A549 (cell line): ENCODE measurements around the gene EIF6. TPM values are rescaled to one million over a fixed set of nuclear protein-coding genes. Genes with fewer than 3 reads are reported as not detected.
A peak's percentile ranks its signal among the peaks of the same experiment; 100 is the strongest.

Source experiments
- ATAC-seq, 2 experiments: fragments of 200-7000 bp in 1 of 2; fragments of >200 bp in 1 of 2; cut with Nextera tagmentation in 1 of 2; cut with Tn5 transposase in 1 of 2; 3 replicates each; pipeline versions ENCODE4 v1.8.0 to v1.9.1; 2018 to 2020; ENCODE audit warnings: mild to moderate bottlenecking in 1 of 2, moderate library complexity in 1 of 2
- CTCF ChIA-PET: fragments of 300-600 bp; sonication (Branson Sonifier 250); formaldehyde crosslinking; extraction: SDS; loops from one replicate; lab custom pipeline; 2021; ENCODE audit warnings: antibody characterized with exemption, inconsistent platforms; lab: Yijun Ruan, JAX
- POLR2A ChIA-PET: fragments of 350-600 bp; formaldehyde crosslinking; extraction: SDS; loops from one replicate; lab custom pipeline; 2021; ENCODE audit warnings: antibody characterized with exemption, inconsistent platforms; lab: Yijun Ruan, JAX
- DNase-seq, 2 experiments: peaks; one replicate each; pipeline versions ENCODE4 v3.0.0 to v3.0.0-alpha.2; 2011 to 2016; ENCODE audit warnings: low read depth in 1 of 2, low spot score in 1 of 2
- FAIRE-seq: peaks from 2 replicates; lab custom pipeline; 2011; peaks lifted over from hg19 to GRCh38; lab: Jason Lieb, UNC
- H3K27ac ChIP-seq, 2 experiments: fragments of >200 bp; sonication (Bioruptor Twin); formaldehyde crosslinking; 3 replicates each; pipeline ENCODE4 v1.5.1; 2016 to 2017
- H3K4me1 ChIP-seq: fragments of >200 bp; sonication (Bioruptor Twin); formaldehyde crosslinking; 3 replicates; pipeline ENCODE4 v1.6.1; 2016
- H3K4me2 ChIP-seq: fragments of >200 bp; sonication (Bioruptor Twin); formaldehyde crosslinking; 3 replicates; pipeline ENCODE4 v1.6.1; 2016
- H3K4me3 ChIP-seq: fragments of >200 bp; sonication (Bioruptor Twin); formaldehyde crosslinking; 3 replicates; pipeline ENCODE4 v1.5.1; 2016
- H3K9me3 ChIP-seq: fragments of >200 bp; sonication (Bioruptor Twin); formaldehyde crosslinking; 3 replicates; pipeline ENCODE4 v1.6.1; 2016
- CHD4 ChIP-seq: fragments of 200-600 bp; sonication (generic); IDR thresholded peaks from 2 replicates; pipeline ENCODE4 v1.6.1; 2016; ENCODE audit warnings: antibody characterized with exemption, mild to moderate bottlenecking, borderline replicate concordance
- EHF ChIP-seq: fragments of 250-450 bp; sonication (Bioruptor Pico); IDR thresholded peaks from 2 replicates; pipeline ENCODE4 v1.5.0; 2020; ENCODE audit warnings: mild to moderate bottlenecking
- EP300 ChIP-seq, 2 experiments: fragments of >200 bp; sonication (Bioruptor Twin); formaldehyde crosslinking; IDR thresholded peaks; 2 replicates in 1 of 2; 3 replicates in 1 of 2; pipeline ENCODE4 v1.6.1; 2016 to 2017
- ESRRA ChIP-seq: fragments of 150-350 bp; IDR thresholded peaks from 2 replicates; pipeline ENCODE4 v1.6.1; 2014; ENCODE audit warnings: mild to moderate bottlenecking, low read length, borderline replicate concordance
- FOSB ChIP-seq: fragments of 250-450 bp; sonication (Bioruptor Pico); IDR thresholded peaks from 2 replicates; pipeline ENCODE4 v1.5.0; 2020; ENCODE audit warnings: mild to moderate bottlenecking, moderate library complexity
- FOXS1 ChIP-seq: fragments of 250-450 bp; sonication (Bioruptor Pico); IDR thresholded peaks from 2 replicates; pipeline ENCODE4 v1.5.0; 2020; ENCODE audit warnings: mild to moderate bottlenecking, moderate library complexity
- HDAC2 ChIP-seq: fragments of 200-600 bp; sonication (generic); IDR thresholded peaks from 2 replicates; pipeline ENCODE4 v1.6.1; 2016
- JUN ChIP-seq, 2 experiments: fragments of >200 bp; sonication (Bioruptor Twin); formaldehyde crosslinking; IDR thresholded peaks; 2 replicates in 1 of 2; 3 replicates in 1 of 2; pipeline ENCODE4 v1.6.1; 2016 to 2017
- JUNB ChIP-seq: fragments of >200 bp; sonication (Bioruptor Twin); formaldehyde crosslinking; IDR thresholded peaks from 2 replicates; pipeline ENCODE4 v1.6.1; 2016
- MAFK ChIP-seq: fragments of 450-650 bp; IDR thresholded peaks from 2 replicates; pipeline ENCODE4 v1.6.1; 2014; ENCODE audit not compliant: partially characterized antibody
- NR3C1 ChIP-seq: fragments of >200 bp; sonication (Bioruptor Twin); formaldehyde crosslinking; IDR thresholded peaks from 3 replicates; pipeline ENCODE4 v1.6.1; 2017
- POLR2AphosphoS2 ChIP-seq: conservative IDR thresholded peaks from 2 replicates; pipeline ENCODE4 v1.6.1; 2012; ENCODE audit warnings: low read length, improper control_type of control experiment, inconsistent platforms
- RAD21 ChIP-seq, 2 experiments: fragments of >200 bp in 1 of 2; sonication (Bioruptor Twin) in 1 of 2; formaldehyde crosslinking in 1 of 2; IDR thresholded peaks in 1 of 2; conservative IDR thresholded peaks in 1 of 2; 2 replicates in 1 of 2; 3 replicates in 1 of 2; pipeline ENCODE4 v1.6.1; 2012 to 2018; ENCODE audit warnings: inconsistent platforms in 1 of 2
- RCOR1 ChIP-seq: fragments of 150-350 bp; IDR thresholded peaks from 2 replicates; pipeline ENCODE4 v1.6.1; 2014; ENCODE audit warnings: antibody characterized with exemption, low read length, low read depth
- RNF2 ChIP-seq: fragments of 200-600 bp; sonication (generic); IDR thresholded peaks from 2 replicates; pipeline ENCODE4 v1.6.1; 2016; ENCODE audit warnings: low read depth, mild to moderate bottlenecking, antibody characterized with exemption, moderate library complexity, borderline replicate concordance
- SMC3 ChIP-seq: fragments of >200 bp; sonication (Bioruptor Twin); formaldehyde crosslinking; IDR thresholded peaks from 3 replicates; pipeline ENCODE4 v1.6.1; 2018; ENCODE audit warnings: inconsistent platforms
- TFCP2L1 ChIP-seq: fragments of 250-450 bp; sonication (Bioruptor Pico); IDR thresholded peaks from 2 replicates; pipeline ENCODE4 v1.5.0; 2021; ENCODE audit warnings: mild to moderate bottlenecking
- TP53 ChIP-seq: fragments of 250-450 bp; sonication (Bioruptor Pico); IDR thresholded peaks from 2 replicates; pipeline ENCODE4 v1.5.0; 2021; ENCODE audit warnings: mild to moderate bottlenecking, moderate library complexity
- WGBS: methylation state at CpG from one replicate; pipeline ENCODE4 v1.1.6; 2017; ENCODE audit errors: missing lambda C conversion rate; 5-methylcytosine and 5-hydroxymethylcytosine counted together
- polyA plus RNA-seq, 4 experiments: library from polyadenylated mRNA; depleted of rRNA in 3 of 4; stranded (reverse); fragments of >200 nt; fragmentation: RNase III in 1 of 4; extraction: RNeasy Plus Mini Kit Qiagen cat#74134 plus additional on column Dnase treatment in 1 of 4; gene quantifications; 2 replicates in 3 of 4; 3 replicates in 1 of 4; pipeline ENCODE4 v1.2.3, GENCODE V29; 2011 to 2017
- TF ChIP-seq, protein P1 (sequence below): fragments of 450-650 bp; IDR thresholded peaks from 2 replicates; pipeline ENCODE4 v1.6.1; 2014; ENCODE audit warnings: antibody characterized with exemption

The EIF6 gene
- polyA plus RNA-seq, 2 of the 4 experiments (the other 2 are of a cell fraction) = 184 to 294 TPM

DNA sequence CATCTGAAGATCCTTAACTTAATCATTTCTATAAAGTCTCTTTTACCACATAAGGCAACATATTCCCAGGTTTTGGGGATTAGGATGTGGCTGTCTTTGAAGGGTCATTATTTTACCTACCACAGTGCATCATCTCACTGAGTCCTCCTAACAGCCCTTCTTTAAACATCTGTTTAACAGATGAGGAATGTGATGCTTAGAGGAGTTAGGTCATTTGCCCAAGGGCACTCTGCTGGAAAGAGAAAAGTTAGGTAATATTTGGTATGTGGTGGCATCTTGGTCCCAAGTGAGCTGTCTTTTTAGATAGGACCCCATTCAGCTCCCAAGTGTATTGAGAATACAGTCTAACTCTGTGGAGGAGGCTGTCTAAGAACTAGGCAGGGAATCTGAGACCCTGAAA is 47.1 kb downstream of the EIF6 start:
- Histone ChIP-seq H3K4me2 (peak overlapping the region; percentile 2; the same call in 1 of the 3 replicates), H3K9me3 (no peaks in the 10 kb centered on the region), H3K4me1 (peaks cover 38% of the 10 kb centered on the region), H3K4me3 (no peak overlapping the region), H3K27ac (peak overlapping the region in 1 of 2 experiments; percentile 48; a peak in 3 of 6 replicates)
- no peak for FAIRE-seq
- no peak for ATAC-seq
- no peak for DNase-seq
- CTCF ChIA-PET = interaction anchor here (1.0 to 4.0 kb wide), 5 partner anchors 9 to 92 kb away, joined by 3 to 17 read pairs (median 7); partner anchors contain the start of gene MMP24
- POLR2A ChIA-PET = no interaction called here
- no peak for TF ChIP-seq EP300 (IDR thresholded peaks at IDR 0.05)
- no peak for TF ChIP-seq POLR2AphosphoS2

DNA sequence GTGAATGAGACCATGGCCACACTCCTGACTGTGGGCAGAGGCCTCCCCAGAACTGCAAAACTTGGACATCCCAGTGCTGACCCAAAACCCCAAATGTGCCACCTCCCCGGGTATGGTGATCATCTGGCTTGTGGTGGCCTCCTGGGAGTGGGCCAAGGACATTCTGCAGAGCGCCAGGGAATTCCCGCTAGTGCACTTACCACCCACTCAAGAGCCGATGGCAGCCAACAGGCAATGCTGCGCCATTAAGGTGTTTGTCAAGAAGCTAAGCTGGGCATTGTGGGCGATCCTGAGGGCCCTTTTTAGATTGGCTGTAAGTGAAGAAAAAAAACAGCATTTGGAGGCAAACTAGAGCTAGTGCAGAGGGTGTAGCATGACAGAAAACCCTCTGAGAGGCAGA is 48.7 kb downstream of the EIF6 start:
- Histone ChIP-seq H3K4me1 (peaks cover 36% of the 10 kb centered on the region), H3K27ac (no peak overlapping the region), H3K4me3 (no peak overlapping the region), H3K4me2 (no peak overlapping the region), H3K9me3 (no peaks in the 10 kb centered on the region)
- TF ChIP-seq JUN (IDR thresholded peaks at IDR 0.05) (no peak), ESRRA (no peak), EHF (CRISPR knock-in tag) (no peak), NR3C1 (no peak), JUNB (no peak), TP53 (CRISPR knock-in tag) (no peak), TFCP2L1 (CRISPR knock-in tag) (no peak), FOSB (CRISPR knock-in tag) (no peak), CHD4 (no peak), MAFK (no peak), RCOR1 (no peak)
- ChIA-PET POLR2A (no interaction called here), CTCF (no interaction called here)
- WGBS = 98% methylated on average over 5 of the region's 6 CpGs
- FAIRE-seq (no peak), DNase-seq (no peak), ATAC-seq (no peak)

DNA sequence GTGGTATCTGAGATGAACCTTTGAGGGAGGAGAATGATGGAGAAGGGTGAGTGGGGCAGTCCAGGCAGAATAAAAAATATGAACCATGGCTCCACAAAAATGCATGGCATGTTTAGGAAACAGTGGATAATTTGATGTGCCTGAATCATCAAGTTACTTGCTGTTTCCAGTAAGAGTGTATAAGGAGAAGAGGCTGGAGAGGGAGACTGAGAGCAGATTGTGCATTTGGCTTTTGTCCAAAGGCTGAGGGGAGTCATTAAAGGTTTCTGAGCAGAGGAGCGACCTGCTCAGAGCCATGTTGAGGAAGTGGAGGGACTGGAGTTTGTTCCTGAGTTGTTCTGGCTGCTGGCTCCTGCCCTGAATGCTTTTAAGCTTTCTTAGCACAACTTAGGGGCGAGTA is 52.0 kb downstream of the EIF6 start:
- Histone ChIP-seq H3K4me3 (no peak overlapping the region), H3K27ac (peak overlapping the region in 1 of 2 experiments; percentile 53; a peak in 3 of 6 replicates), H3K9me3 (no peaks in the 10 kb centered on the region), H3K4me1 (peaks cover 20% of the 10 kb centered on the region), H3K4me2 (peak overlapping the region; percentile 7; the same call in 1 of the 3 replicates)
- DNase-seq (no peak), ATAC-seq (no peak), FAIRE-seq (no peak)
- 81% methylated on average over 2 of the region's 2 CpGs for WGBS
- TF ChIP-seq RCOR1 = no peak
- no peak for TF ChIP-seq POLR2AphosphoS2
- no peak for TF ChIP-seq FOXS1
- no peak for TF ChIP-seq SMC3
- no peak for TF ChIP-seq RNF2
- TF ChIP-seq, protein P1, sequence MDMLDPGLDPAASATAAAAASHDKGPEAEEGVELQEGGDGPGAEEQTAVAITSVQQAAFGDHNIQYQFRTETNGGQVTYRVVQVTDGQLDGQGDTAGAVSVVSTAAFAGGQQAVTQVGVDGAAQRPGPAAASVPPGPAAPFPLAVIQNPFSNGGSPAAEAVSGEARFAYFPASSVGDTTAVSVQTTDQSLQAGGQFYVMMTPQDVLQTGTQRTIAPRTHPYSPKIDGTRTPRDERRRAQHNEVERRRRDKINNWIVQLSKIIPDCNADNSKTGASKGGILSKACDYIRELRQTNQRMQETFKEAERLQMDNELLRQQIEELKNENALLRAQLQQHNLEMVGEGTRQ = no peak
- no peak for TF ChIP-seq MAFK
- no peak for TF ChIP-seq RAD21 (conservative IDR thresholded peaks at IDR 0.05 in 1 of 2, IDR thresholded peaks at IDR 0.05 in 1 of 2)
- no peak for TF ChIP-seq JUNB
- TF ChIP-seq HDAC2 = no peak
- ChIA-PET CTCF (interaction anchor here (1.1 to 2.9 kb wide), 5 partner anchors 27 to 136 kb away, joined by 3 to 8 read pairs (median 5); no protein-coding TSS in a partner anchor), POLR2A (no interaction called here)

Other genes with a start within 250 kb of the EIF6 start
- gene TRPC4AP, start 192.0 kb downstream of the EIF6 start, polyA plus RNA-seq (2011; rRNA removed) = 55.3 and 64.6 TPM in 2 replicates
- gene TRPC4AP, start 192.0 kb downstream of the EIF6 start, polyA plus RNA-seq (2017; fragmentation: RNase III; extraction: RNeasy Plus Mini Kit Qiagen cat#74134 plus additional on column Dnase treatment) = 49.5 to 51.4 TPM (median 50.7 TPM) in 3 replicates
- 41.2 and 41.6 TPM in 2 replicates for gene EDEM2, start 137.4 kb downstream of the EIF6 start, polyA plus RNA-seq (2011; rRNA removed)
- 48.9 to 52.0 TPM (median 51.2 TPM) in 3 replicates for gene EDEM2, start 137.4 kb downstream of the EIF6 start, polyA plus RNA-seq (2017; fragmentation: RNase III; extraction: RNeasy Plus Mini Kit Qiagen cat#74134 plus additional on column Dnase treatment)
- gene PROCR, start 112.7 kb downstream of the EIF6 start, polyA plus RNA-seq (2011; rRNA removed) = 123 and 127 TPM in 2 replicates
- 132 to 149 TPM (median 134 TPM) in 3 replicates for gene PROCR, start 112.7 kb downstream of the EIF6 start, polyA plus RNA-seq (2017; fragmentation: RNase III; extraction: RNeasy Plus Mini Kit Qiagen cat#74134 plus additional on column Dnase treatment)
- 21.3 and 22.7 TPM in 2 replicates for gene MMP24, start 58.1 kb downstream of the EIF6 start, polyA plus RNA-seq (2011; rRNA removed)
- 33.3 to 39.4 TPM (median 37.4 TPM) in 3 replicates for gene MMP24, start 58.1 kb downstream of the EIF6 start, polyA plus RNA-seq (2017; fragmentation: RNase III; extraction: RNeasy Plus Mini Kit Qiagen cat#74134 plus additional on column Dnase treatment)
- 13.6 and 17.2 TPM in 2 replicates for gene MMP24OS, start 6.7 kb downstream of the EIF6 start, polyA plus RNA-seq (2011; rRNA removed)
- gene MMP24OS, start 6.7 kb downstream of the EIF6 start, polyA plus RNA-seq (2017; fragmentation: RNase III; extraction: RNeasy Plus Mini Kit Qiagen cat#74134 plus additional on column Dnase treatment) = 34.0 to 45.6 TPM (median 40.5 TPM) in 3 replicates
- gene FAM83C, start 7.7 kb upstream of the EIF6 start, polyA plus RNA-seq (2011; rRNA removed) = not detected in 2 replicates
- gene FAM83C, start 7.7 kb upstream of the EIF6 start, polyA plus RNA-seq (2017; fragmentation: RNase III; extraction: RNeasy Plus Mini Kit Qiagen cat#74134 plus additional on column Dnase treatment) = 0.03 TPM in 1 of 3 replicates, not detected in the others
- 38.6 and 43.8 TPM in 2 replicates for gene UQCC1, start 127.2 kb upstream of the EIF6 start, polyA plus RNA-seq (2011; rRNA removed)
- 41.4 to 47.5 TPM (median 43.5 TPM) in 3 replicates for gene UQCC1, start 127.2 kb upstream of the EIF6 start, polyA plus RNA-seq (2017; fragmentation: RNase III; extraction: RNeasy Plus Mini Kit Qiagen cat#74134 plus additional on column Dnase treatment)
- gene GDF5, start 153.5 kb upstream of the EIF6 start, polyA plus RNA-seq (2011; rRNA removed) = not detected in 2 replicates
- not detected in 3 replicates for gene GDF5, start 153.5 kb upstream of the EIF6 start, polyA plus RNA-seq (2017; fragmentation: RNase III; extraction: RNeasy Plus Mini Kit Qiagen cat#74134 plus additional on column Dnase treatment)
- 13.8 and 16.2 TPM in 2 replicates for gene CEP250, start 170.8 kb upstream of the EIF6 start, polyA plus RNA-seq (2011; rRNA removed)
- 19.6 to 20.7 TPM (median 20.5 TPM) in 3 replicates for gene CEP250, start 170.8 kb upstream of the EIF6 start, polyA plus RNA-seq (2017; fragmentation: RNase III; extraction: RNeasy Plus Mini Kit Qiagen cat#74134 plus additional on column Dnase treatment)
- gene C20orf173, start 244.9 kb upstream of the EIF6 start, polyA plus RNA-seq (2011; rRNA removed) = not detected in 2 replicates
- not detected in 3 replicates for gene C20orf173, start 244.9 kb upstream of the EIF6 start, polyA plus RNA-seq (2017; fragmentation: RNase III; extraction: RNeasy Plus Mini Kit Qiagen cat#74134 plus additional on column Dnase treatment)